DOHH2 (cell line): Measurements from ENCODE around the gene GINS1.
"Not testable (repeated sequence)": the region's sequence is repeated elsewhere in the genome, so short reads cannot be mapped to it uniquely, and the experiment has no call there.

ENCODE experiments used
- H3F3A ChIP-seq: fragments of 200-600 bp; sonication (generic), shearing (Covaris generic); 2 replicates; pipeline ENCODE4 v1.6.0; 2016; ENCODE audit warnings: antibody characterized with exemption, mild to moderate bottlenecking; ENCODE audit not compliant: control insufficient read depth, insufficient read depth
- H3K27ac ChIP-seq: fragments of 200-600 bp; sonication (generic); 2 replicates; pipeline ENCODE4 v1.5.1; 2014; ENCODE audit warnings: low read depth, mild to moderate bottlenecking, low read length, moderate library complexity
- H3K27me3 ChIP-seq: fragments of 200-600 bp; sonication (generic); 2 replicates; pipeline ENCODE4 v1.6.1; 2014; ENCODE audit warnings: mild to moderate bottlenecking, low read length, mixed read lengths; ENCODE audit not compliant: control insufficient read depth
- H3K36me3 ChIP-seq: fragments of 200-600 bp; sonication (generic); 2 replicates; pipeline ENCODE4 v1.6.1; 2014; ENCODE audit warnings: mild to moderate bottlenecking, low read length, moderate library complexity, mixed read lengths; ENCODE audit not compliant: control insufficient read depth
- H3K4me1 ChIP-seq: fragments of 200-600 bp; sonication (generic); 2 replicates; pipeline ENCODE4 v1.6.1; 2014; ENCODE audit warnings: mild to moderate bottlenecking, low read length, mixed read lengths; ENCODE audit not compliant: control insufficient read depth
- H3K4me2 ChIP-seq: fragments of 200-600 bp; sonication (generic); 2 replicates; pipeline ENCODE4 v1.6.0; 2014; ENCODE audit warnings: mild to moderate bottlenecking, low read length, moderate library complexity
- H3K4me3 ChIP-seq: fragments of 200-600 bp; sonication (generic); 2 replicates; pipeline ENCODE4 v1.5.1; 2014; ENCODE audit warnings: mild to moderate bottlenecking, low read length, mixed read lengths
- H3K79me2 ChIP-seq: fragments of 200-600 bp; sonication (generic); 2 replicates; pipeline ENCODE4 v1.6.1; 2014; ENCODE audit warnings: mild to moderate bottlenecking, low read length, mixed read lengths; ENCODE audit not compliant: control insufficient read depth
- H3K9me2 ChIP-seq: fragments of 200-600 bp; sonication (generic); replicated peaks from 2 replicates; pipeline ENCODE4 v1.6.1; 2014; ENCODE audit warnings: mild to moderate bottlenecking, low read length, mixed read lengths; ENCODE audit not compliant: control insufficient read depth
- H3K9me3 ChIP-seq: fragments of 200-600 bp; sonication (generic); 2 replicates; pipeline ENCODE4 v1.6.1; 2014; ENCODE audit warnings: antibody characterized with exemption, low read length, mixed read lengths; ENCODE audit not compliant: control insufficient read depth, insufficient read depth
- H4K20me1 ChIP-seq: fragments of 200-600 bp; sonication (generic); 2 replicates; pipeline ENCODE4 v1.6.0; 2014; ENCODE audit warnings: low read depth, mild to moderate bottlenecking, antibody characterized with exemption, low read length, moderate library complexity; ENCODE audit not compliant: control insufficient read depth, insufficient read depth
- CTCF ChIP-seq: fragments of 200-600 bp; sonication (generic); IDR thresholded peaks from one replicate; pipeline ENCODE4 v1.5.1; 2014; ENCODE audit warnings: antibody characterized with exemption, mild to moderate bottlenecking, low read depth, low read length; ENCODE audit not compliant: poor library complexity, severe bottlenecking
- EZH2phosphoT487 ChIP-seq: fragments of 200-600 bp; sonication (generic); IDR thresholded peaks from 2 replicates; pipeline ENCODE4 v1.6.1; 2017; ENCODE audit warnings: borderline replicate concordance, mild to moderate bottlenecking, antibody characterized with exemption, low read length, moderate library complexity, mixed read lengths

GINS1 gene

GRCh38 chr20:25399037-25399430 is 8.4 kb upstream of the GINS1 start:
- no peaks in the 10 kb centered on the region for H3K79me2 ChIP-seq
- H3K27me3 ChIP-seq: 0 out of 2 replicates have a peak, but pooled peaks cover 4% of the 10 kb centered on the region
- H3K4me2 ChIP-seq: no peak overlapping the region

DNA sequence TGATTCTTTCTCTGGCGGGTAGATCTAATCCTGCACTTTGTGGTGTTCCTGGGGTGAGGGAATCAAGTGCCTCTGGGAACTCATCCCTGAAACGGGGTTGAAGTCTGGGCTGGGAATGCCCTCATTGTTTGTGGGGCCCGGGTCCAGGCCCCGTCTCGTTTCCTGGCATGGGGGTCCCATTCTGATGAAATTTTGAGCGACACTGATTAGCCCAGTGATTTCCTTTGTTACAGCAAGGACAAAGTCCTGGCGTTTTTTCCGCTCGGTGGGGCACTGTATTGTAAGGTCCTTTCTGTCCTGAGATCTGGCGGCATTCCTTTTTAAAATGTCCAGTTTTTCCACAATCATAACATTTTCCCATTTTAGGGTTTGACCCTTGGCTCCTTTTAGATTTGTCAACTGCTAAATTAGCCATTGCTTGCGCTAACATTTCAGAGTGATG is 7.2 kb upstream of the GINS1 start:
- Histone ChIP-seq H3K9me3 (peaks cover 12% of the 10 kb centered on the region; the same call in 1 of the 2 replicates), H3K4me1 (peaks cover 35% of the 10 kb centered on the region)
- H3K27me3 ChIP-seq, H3F3A ChIP-seq, H3K9me2 ChIP-seq, H3K27ac ChIP-seq, H4K20me1 ChIP-seq, H3K4me2 ChIP-seq, H3K36me3 ChIP-seq, H3K4me3 ChIP-seq, H3K79me2 ChIP-seq: not testable (repeated sequence)

More at GRCh38 chr20:25399037-25399430, 8.4 kb upstream of the GINS1 start:
- peak; percentile 56 for TF ChIP-seq CTCF
- TF ChIP-seq EZH2phosphoT487: no peak
- Histone ChIP-seq H3K9me2 (no peaks in the 10 kb centered on the region), H3F3A (no peaks in the 10 kb centered on the region), H3K4me1 (peaks cover 47% of the 10 kb centered on the region), H3K27ac (no peak overlapping the region), H3K36me3 (no peaks in the 10 kb centered on the region), H3K4me3 (no peak overlapping the region), H4K20me1 (no peaks in the 10 kb centered on the region), H3K9me3 (peaks cover 12% of the 10 kb centered on the region; the same call in 1 of the 2 replicates)

DNA sequence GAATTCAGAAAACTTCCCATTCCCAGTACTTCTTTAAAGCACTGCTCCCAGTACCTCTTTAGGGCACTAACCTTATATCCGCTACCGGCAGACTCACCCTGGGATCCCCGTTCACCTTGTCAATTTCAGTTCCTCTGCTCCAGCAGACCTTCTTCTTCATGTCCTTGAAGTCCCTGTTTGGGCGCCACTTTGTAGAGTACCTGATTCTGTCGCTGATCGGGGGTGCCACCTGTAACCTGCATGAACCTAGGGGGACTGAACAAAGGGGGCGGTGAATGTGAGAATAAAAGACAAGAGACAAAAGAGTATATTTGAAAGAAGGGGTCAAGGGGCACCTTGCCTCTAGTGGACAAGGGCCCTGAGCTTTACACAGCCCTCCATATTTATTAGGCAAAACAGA is 4.9 kb upstream of the GINS1 start:
- Histone ChIP-seq H3K27me3 (0 out of 2 replicates have a peak, but pooled peaks cover 4% of the 10 kb centered on the region), H3K9me3 (peaks cover 12% of the 10 kb centered on the region; the same call in 1 of the 2 replicates), H4K20me1 (no peaks in the 10 kb centered on the region), H3F3A (no peaks in the 10 kb centered on the region), H3K4me1 (peaks cover 18% of the 10 kb centered on the region), H3K4me3 (no peak overlapping the region), H3K4me2 (no peak overlapping the region), H3K79me2 (peaks cover under 1% of the 10 kb centered on the region), H3K27ac (no peak overlapping the region), H3K36me3 (peaks cover under 1% of the 10 kb centered on the region; the same call in 1 of the 2 replicates), H3K9me2 (no peaks in the 10 kb centered on the region)
- no peak for TF ChIP-seq CTCF
- no peak for TF ChIP-seq EZH2phosphoT487

- peak overlapping the region; percentile 94 for H3K4me3 ChIP-seq
- peaks cover 42% of the 10 kb centered on the region for H3K36me3 ChIP-seq
- H3K4me2 ChIP-seq: peak overlapping the region; percentile 81
- peak overlapping the region; percentile 59 for H3K27ac ChIP-seq
- no peaks in the 10 kb centered on the region for H3K9me2 ChIP-seq
- H3F3A ChIP-seq: no peaks in the 10 kb centered on the region
- peaks cover 56% of the 10 kb centered on the region for H3K79me2 ChIP-seq
- H3K4me1 ChIP-seq: peaks cover 19% of the 10 kb centered on the region
- no peaks in the 10 kb centered on the region for H3K27me3 ChIP-seq
- peaks cover 3% of the 10 kb centered on the region; the same call in 1 of the 2 replicates for H3K9me3 ChIP-seq
- H4K20me1 ChIP-seq: peaks cover 5% of the 10 kb centered on the region; the same call in 1 of the 2 replicates
- TF ChIP-seq CTCF (no peak), EZH2phosphoT487 (no peak)
These were observed 686 bp downstream of the GINS1 start for GRCh38 chr20:25408170-25408547.
